Central memory CD4-positive, alpha-beta T cell (primary cell): ENCODE results near the gene PDE2A.

Experiments used
- DNase-seq: peaks from one replicate; pipeline ENCODE4 v3.0.0; 2022

The PDE2A gene

GRCh38 chr11:72586321-72587090 lies 87.7 kb downstream of the PDE2A start:
- no peak for DNase-seq

GRCh38 chr11:72585762-72586311 lies 88.4 kb downstream of the PDE2A start:
- DNase-seq = peak; percentile 64

- DNase-seq = no peak
Observed at GRCh38 chr11:72584939-72585597, 89.2 kb downstream of the PDE2A start.

GRCh38 chr11:72584293-72584938 lies 89.8 kb downstream of the PDE2A start:
- peak; percentile 55 for DNase-seq

GRCh38 chr11:72583616-72584292 lies 90.5 kb downstream of the PDE2A start:
- no peak for DNase-seq

- no peak for DNase-seq
Observed at GRCh38 chr11:72583177-72583553, 91.1 kb downstream of the PDE2A start.

GRCh38 chr11:72582206-72583176 lies 91.7 kb downstream of the PDE2A start:
- no peak for DNase-seq

GRCh38 chr11:72581067-72581466 lies 93.2 kb downstream of the PDE2A start:
- no peak for DNase-seq

- DNase-seq = no peak
Observed at GRCh38 chr11:72580642-72580950, 93.6 kb downstream of the PDE2A start.

GRCh38 chr11:72579816-72580641 lies 94.2 kb downstream of the PDE2A start:
- no peak for DNase-seq

- DNase-seq = no peak
Observed at GRCh38 chr11:72578991-72579815, 95.0 kb downstream of the PDE2A start.

- no peak for DNase-seq
Observed at GRCh38 chr11:72578566-72578965, 95.7 kb downstream of the PDE2A start.

GRCh38 chr11:72578051-72578450 lies 96.2 kb downstream of the PDE2A start:
- no peak for DNase-seq

GRCh38 chr11:72577271-72577721 lies 96.9 kb downstream of the PDE2A start:
- DNase-seq = no peak

GRCh38 chr11:72576661-72577060 lies 97.6 kb downstream of the PDE2A start:
- DNase-seq = no peak

GRCh38 chr11:72576243-72576595 lies 98.0 kb downstream of the PDE2A start:
- DNase-seq = no peak

GRCh38 chr11:72575533-72576242 lies 98.5 kb downstream of the PDE2A start:
- no peak for DNase-seq

GRCh38 chr11:72574548-72575460 lies 99.4 kb downstream of the PDE2A start:
- DNase-seq = no peak
